Mesenchymal stem cell (in vitro differentiated cells and primary cell): ENCODE measurements around the gene PHTF1.

Experiments
- DNase-seq: peaks from one replicate; pipeline ENCODE4 v3.0.0-alpha.2; 2013
- H2AFZ ChIP-seq: one replicate; pipeline ENCODE4 v1.6.1; 2013; ENCODE audit warnings: low read depth, mild to moderate bottlenecking, control low read depth, inconsistent platforms, low read length, moderate library complexity
- H2AK5ac ChIP-seq: 2 replicates; pipeline ENCODE4 v1.6.1; 2013; ENCODE audit warnings: low read length, moderate library complexity, mild to moderate bottlenecking, inconsistent platforms; ENCODE audit not compliant: severe bottlenecking
- H2BK120ac ChIP-seq: one replicate; pipeline ENCODE4 v1.6.1; 2013; ENCODE audit warnings: low read depth, mild to moderate bottlenecking, inconsistent platforms, low read length, moderate library complexity
- H2BK12ac ChIP-seq, 2 experiments: one replicate each; pipeline ENCODE4 v1.6.1; 2013; ENCODE audit warnings: inconsistent platforms in 2 of 2, low read length in 2 of 2, mild to moderate bottlenecking in 2 of 2, moderate library complexity in 2 of 2, control low read depth in 1 of 2
- H2BK15ac ChIP-seq: one replicate; pipeline ENCODE4 v1.6.1; 2013; ENCODE audit warnings: mild to moderate bottlenecking, low read depth, inconsistent platforms; ENCODE audit not compliant: poor library complexity, severe bottlenecking
- H2BK5ac ChIP-seq: 2 replicates; pipeline ENCODE4 v1.6.1; 2013; ENCODE audit warnings: low read depth, mild to moderate bottlenecking, low read length, control low read depth, inconsistent platforms; ENCODE audit not compliant: poor library complexity, severe bottlenecking
- H3K14ac ChIP-seq, 2 experiments: one replicate each; pipeline ENCODE4 v1.6.1; 2013; ENCODE audit warnings: inconsistent platforms in 2 of 2, low read length in 2 of 2, control low read depth in 1 of 2, mild to moderate bottlenecking in 1 of 2, moderate library complexity in 1 of 2
- H3K18ac ChIP-seq, 2 experiments: one replicate each; pipeline ENCODE4 v1.6.1; 2013; ENCODE audit warnings: inconsistent platforms in 2 of 2, low read length in 2 of 2, control low read depth in 1 of 2, low read depth in 1 of 2, mild to moderate bottlenecking in 1 of 2
- H3K23ac ChIP-seq, 2 experiments: one replicate each; pipeline ENCODE4 v1.6.1; 2013; ENCODE audit warnings: inconsistent platforms in 2 of 2, low read length in 2 of 2, mild to moderate bottlenecking in 2 of 2, moderate library complexity in 2 of 2, control low read depth in 1 of 2
- H3K27ac ChIP-seq: 2 replicates; pipeline ENCODE4 v1.5.1; 2013; ENCODE audit warnings: mild to moderate bottlenecking, moderate library complexity, low read length, control low read depth, inconsistent platforms; ENCODE audit not compliant: poor library complexity, severe bottlenecking
- H3K27me3 ChIP-seq, 2 experiments: 2 replicates each; pipeline versions ENCODE4 v1.6.1 to v1.7.0; 2013; ENCODE audit warnings: low read length in 2 of 2, mild to moderate bottlenecking in 2 of 2, moderate library complexity in 2 of 2, control low read depth in 1 of 2, inconsistent platforms in 1 of 2; ENCODE audit not compliant: control insufficient read depth in 1 of 2, insufficient read depth in 1 of 2
- H3K36me3 ChIP-seq, 2 experiments: 2 replicates each; pipeline versions ENCODE4 v1.6.1 to v1.7.0; 2013; ENCODE audit warnings: low read length in 2 of 2, control low read depth in 1 of 2, inconsistent platforms in 1 of 2, low read depth in 1 of 2, mild to moderate bottlenecking in 1 of 2; ENCODE audit not compliant: insufficient read depth in 2 of 2, control insufficient read depth in 1 of 2
- H3K4ac ChIP-seq, 2 experiments: one replicate each; pipeline ENCODE4 v1.6.1; 2013; ENCODE audit warnings: inconsistent platforms in 2 of 2, low read length in 2 of 2, mild to moderate bottlenecking in 2 of 2, moderate library complexity in 2 of 2, control low read depth in 1 of 2, low read depth in 1 of 2
- H3K4me1 ChIP-seq: 2 replicates; pipeline ENCODE4 v1.6.1; 2013; ENCODE audit warnings: low read depth, low read length, control low read depth; ENCODE audit not compliant: control insufficient read depth, insufficient read depth
- H3K4me2 ChIP-seq: 2 replicates; pipeline ENCODE4 v1.6.1; 2013; ENCODE audit warnings: low read length, mild to moderate bottlenecking, inconsistent platforms; ENCODE audit not compliant: poor library complexity, severe bottlenecking
- H3K4me3 ChIP-seq, 2 experiments: 2 replicates each; pipeline versions ENCODE4 v1.5.1 to v1.7.0; 2013; ENCODE audit warnings: low read length in 2 of 2, mild to moderate bottlenecking in 2 of 2, control low read depth in 1 of 2, low read depth in 1 of 2; ENCODE audit not compliant: insufficient read depth in 1 of 2
- H3K79me1 ChIP-seq: replicated peaks from 2 replicates; pipeline ENCODE4 v1.6.1; 2013; ENCODE audit warnings: mild to moderate bottlenecking, control low read depth, low read length, inconsistent platforms; ENCODE audit not compliant: poor library complexity, severe bottlenecking
- H3K9ac ChIP-seq: 2 replicates; pipeline ENCODE4 v1.7.0; 2013; ENCODE audit warnings: mild to moderate bottlenecking, low read length, moderate library complexity
- H3K9me3 ChIP-seq: 2 replicates; pipeline ENCODE4 v1.7.0; 2013; ENCODE audit warnings: mild to moderate bottlenecking, low read length; ENCODE audit not compliant: control insufficient read depth
- H4K8ac ChIP-seq: one replicate; pipeline ENCODE4 v1.6.1; 2013; ENCODE audit warnings: inconsistent platforms, mild to moderate bottlenecking, low read length, moderate library complexity
- H4K91ac ChIP-seq: one replicate; pipeline ENCODE4 v1.6.1; 2013; ENCODE audit warnings: mild to moderate bottlenecking, low read length, inconsistent platforms
- WGBS: methylation state at CpG from one replicate; pipeline ENCODE4 v1.1.7; 2013; ENCODE audit warnings: mixed read lengths; 5-methylcytosine and 5-hydroxymethylcytosine counted together

PHTF1 gene

GRCh38 chr1:113787663-113788062 is 28.4 kb upstream of the PHTF1 start:
- DNase-seq = no peak
- no peak overlapping the region for H3K4me3 ChIP-seq

GRCh38 chr1:113786069-113786468 is 26.8 kb upstream of the PHTF1 start:
- Histone ChIP-seq H3K79me1 (peaks cover 31% of the 10 kb centered on the region), H3K4me2 (no peak overlapping the region), H2BK5ac (no peak overlapping the region), H2BK12ac (no peak overlapping the region), H4K8ac (no peak overlapping the region), H3K18ac (no peak overlapping the region), H2BK120ac (no peak overlapping the region), H2BK15ac (no peak overlapping the region), H3K4ac (no peak overlapping the region), H2AFZ (no peak overlapping the region), H3K14ac (no peak overlapping the region), H3K23ac (no peak overlapping the region), H3K4me3 (no peak overlapping the region), H2AK5ac (no peak overlapping the region), H3K27ac (no peak overlapping the region), H3K36me3 (peaks cover 5 to 15% of the 10 kb centered on the region in 2 experiments), H3K9ac (peak overlapping the region; percentile 17), H4K91ac (no peak overlapping the region), H3K4me1 (no peaks in the 10 kb centered on the region), H3K9me3 (no peaks in the 10 kb centered on the region), H3K27me3 (no peaks in the 10 kb centered on the region)
- no peak for DNase-seq
- WGBS = no CpG with 5 or more reads among the region's 1 CpG

More at GRCh38 chr1:113787663-113788062, 28.4 kb upstream of the PHTF1 start:
- 98% methylated on average over 3 of the region's 3 CpGs for WGBS
- H3K27ac ChIP-seq = no peak overlapping the region
- H3K18ac ChIP-seq = no peak overlapping the region
- H2BK5ac ChIP-seq = no peak overlapping the region
- no peak overlapping the region for H3K23ac ChIP-seq
- H3K4me1 ChIP-seq = no peaks in the 10 kb centered on the region
- H3K9ac ChIP-seq = no peak overlapping the region
- no peak overlapping the region for H3K14ac ChIP-seq
- H2BK12ac ChIP-seq = no peak overlapping the region
- H3K4me2 ChIP-seq = no peak overlapping the region
- H4K91ac ChIP-seq = no peak overlapping the region
- H3K27me3 ChIP-seq = no peaks in the 10 kb centered on the region
- peaks cover 34% of the 10 kb centered on the region for H3K79me1 ChIP-seq
- no peak overlapping the region for H2AK5ac ChIP-seq
- H2BK120ac ChIP-seq = no peak overlapping the region
- H2BK15ac ChIP-seq = no peak overlapping the region
- H3K36me3 ChIP-seq = peaks cover 5 to 18% of the 10 kb centered on the region in 2 experiments
- H3K4ac ChIP-seq = no peak overlapping the region
- no peak overlapping the region for H2AFZ ChIP-seq
- H4K8ac ChIP-seq = no peak overlapping the region
- H3K9me3 ChIP-seq = no peaks in the 10 kb centered on the region

GRCh38 chr1:113784104-113784779 is 25.0 kb upstream of the PHTF1 start:
- no peak overlapping the region for H3K9ac ChIP-seq
- no peak overlapping the region for H3K23ac ChIP-seq
- no peak overlapping the region for H3K4me3 ChIP-seq
- no peak overlapping the region for H3K18ac ChIP-seq
- peaks cover 2 to 8% of the 10 kb centered on the region in 2 experiments for H3K36me3 ChIP-seq
- 100% methylated on average over 4 of the region's 5 CpGs for WGBS
- no peak overlapping the region for H4K91ac ChIP-seq
- H2BK5ac ChIP-seq = no peak overlapping the region
- H2BK15ac ChIP-seq = no peak overlapping the region
- no peaks in the 10 kb centered on the region for H3K27me3 ChIP-seq
- no peak overlapping the region for H2BK120ac ChIP-seq
- H3K14ac ChIP-seq = no peak overlapping the region
- H3K27ac ChIP-seq = no peak overlapping the region
- H3K9me3 ChIP-seq = no peaks in the 10 kb centered on the region
- no peaks in the 10 kb centered on the region for H3K4me1 ChIP-seq
- peak overlapping the region in 1 of 2 experiments; percentile 29 for H2BK12ac ChIP-seq
- no peak overlapping the region for H3K4me2 ChIP-seq
- no peak overlapping the region for H4K8ac ChIP-seq
- no peak overlapping the region for H2AK5ac ChIP-seq
- peaks cover 28% of the 10 kb centered on the region for H3K79me1 ChIP-seq
- no peak overlapping the region for H2AFZ ChIP-seq
- no peak overlapping the region for H3K4ac ChIP-seq
- DNase-seq = no peak

DNA sequence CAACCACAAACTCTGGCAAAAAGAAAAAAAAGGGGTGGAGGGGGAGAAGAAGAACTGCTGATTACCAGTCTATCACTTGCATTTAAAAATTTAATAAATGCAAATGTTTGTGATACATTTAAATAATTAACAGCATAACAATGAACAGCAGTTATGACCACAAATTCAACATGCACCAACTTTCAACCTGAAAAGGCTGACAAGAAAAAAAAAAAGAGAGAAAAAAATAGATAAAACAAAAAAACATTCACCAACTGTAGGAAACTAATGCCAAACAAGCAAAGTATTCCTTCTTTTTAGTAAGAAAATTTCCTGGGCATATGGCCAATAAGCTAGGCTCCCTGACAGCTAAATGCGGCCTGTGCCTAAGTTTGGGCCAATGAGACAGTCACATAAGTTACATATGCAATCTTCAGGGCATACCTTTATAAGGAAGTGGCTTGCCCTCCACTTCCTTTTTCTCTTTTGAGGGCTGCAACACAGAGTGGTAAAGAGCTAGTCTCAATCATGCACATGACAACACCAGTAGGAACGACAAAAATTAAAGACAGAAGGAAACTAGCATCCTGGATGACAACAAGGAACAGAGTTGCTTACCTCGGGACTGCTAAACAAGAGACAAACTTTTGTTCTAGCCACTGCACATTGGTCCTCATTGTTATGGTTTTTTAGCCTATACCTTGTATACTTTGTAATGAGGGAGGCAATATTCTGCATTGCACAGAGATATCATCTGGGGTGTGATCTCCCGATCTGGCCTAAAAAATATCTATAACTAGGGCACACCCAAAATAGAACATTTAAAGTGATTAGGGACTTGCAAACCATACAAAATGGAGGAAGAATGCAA is 24.2 kb upstream of the PHTF1 start:
- Histone ChIP-seq H3K4me3 (no peak overlapping the region), H3K36me3 (peaks cover 0 to 4% of the 10 kb centered on the region in 2 experiments), H3K27ac (no peak overlapping the region), H3K79me1 (peaks cover 25% of the 10 kb centered on the region), H3K4ac (no peak overlapping the region), H3K27me3 (no peaks in the 10 kb centered on the region), H3K9me3 (no peaks in the 10 kb centered on the region), H3K23ac (no peak overlapping the region), H4K8ac (no peak overlapping the region), H3K18ac (no peak overlapping the region), H3K4me1 (no peaks in the 10 kb centered on the region), H2BK12ac (no peak overlapping the region), H2BK5ac (no peak overlapping the region), H2BK120ac (no peak overlapping the region), H3K4me2 (no peak overlapping the region), H2AK5ac (no peak overlapping the region), H2BK15ac (no peak overlapping the region), H3K9ac (peak overlapping the region; percentile 16), H4K91ac (no peak overlapping the region), H3K14ac (no peak overlapping the region), H2AFZ (no peak overlapping the region)
- 92% methylated on average over 2 of the region's 4 CpGs for WGBS
- DNase-seq = peak; percentile 14
